Measurements from ENCODE around the gene GRHL3.

DNA sequence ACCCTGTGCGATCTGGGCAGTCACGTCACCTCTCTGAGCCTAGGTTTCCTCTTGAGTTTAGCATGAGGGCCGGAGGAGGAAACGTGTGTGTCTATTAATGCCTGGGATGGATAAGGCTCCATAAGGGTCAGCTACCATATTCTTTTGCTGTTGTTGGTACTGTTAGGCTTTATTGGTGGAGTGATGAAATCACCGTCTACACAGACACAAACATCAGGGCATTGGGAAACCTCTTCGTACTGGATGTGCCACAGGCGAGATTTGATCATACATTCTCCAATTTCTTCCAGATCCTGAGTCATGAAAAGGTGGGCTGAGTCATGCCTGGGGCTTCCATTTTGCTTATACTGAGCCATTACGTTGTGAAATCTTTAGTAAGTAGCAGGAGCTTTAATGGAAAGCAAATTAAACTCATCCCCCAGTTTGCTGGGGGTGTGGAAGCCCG, 24.9 kb upstream of the GRHL3 start:
- TF ChIP-seq POLR2AphosphoS5 (IDR thresholded peaks at IDR 0.05; ENCODE audit: low read depth, low read length): no peak
- no peak for TF ChIP-seq SPI1 (IDR thresholded peaks at IDR 0.05; ENCODE audit: low read depth, low read length)

Measured in GM12891 (cell line).